HG03520 (cell line): ENCODE results near the gene MTCH2.
A peak's percentile ranks its signal among the peaks of the same experiment; 100 is the strongest.
"Not testable (repeated sequence)": the region's sequence is repeated elsewhere in the genome, so short reads cannot be mapped to it uniquely, and the experiment has no call there.

Experiments used
- ATAC-seq: cut with Tn5 transposase; IDR thresholded peaks from one replicate; pipeline ENCODE4 v1.9.1; 2021; ENCODE audit warnings: mild to moderate bottlenecking, moderate library complexity; ENCODE audit not compliant: unreplicated experiment

MTCH2 gene

GRCh38 chr11:47642099-47642855 lies at the start of gene MTCH2:
Gene MTCH2, minus strand, starts transcription at chr11:47642559. Its CDS starts 94 bp downstream, at chr11:47642465.
- ATAC-seq: peak; percentile 89

- no peak for ATAC-seq
Measured at GRCh38 chr11:47691979-47692378, 49.6 kb upstream of the MTCH2 start.

- ATAC-seq: no peak
Measured at GRCh38 chr11:47689480-47689879, 47.1 kb upstream of the MTCH2 start.

- no peak for ATAC-seq
Measured at GRCh38 chr11:47688991-47689390, 46.6 kb upstream of the MTCH2 start.

- ATAC-seq: no peak
Measured at GRCh38 chr11:47688111-47688510, 45.8 kb upstream of the MTCH2 start.

- not testable (repeated sequence) for ATAC-seq
Measured at GRCh38 chr11:47686704-47687103, 44.3 kb upstream of the MTCH2 start.

- no peak for ATAC-seq
Measured at GRCh38 chr11:47686151-47686550, 43.8 kb upstream of the MTCH2 start.

- no peak for ATAC-seq
Measured at GRCh38 chr11:47675851-47676250, 33.5 kb upstream of the MTCH2 start.

- ATAC-seq: no peak
Measured at GRCh38 chr11:47672283-47672730, 29.9 kb upstream of the MTCH2 start.

GRCh38 chr11:47669856-47670255 lies 27.5 kb upstream of the MTCH2 start:
- ATAC-seq: no peak

- ATAC-seq: no peak
Measured at GRCh38 chr11:47668665-47669064, 26.3 kb upstream of the MTCH2 start.

GRCh38 chr11:47667555-47667954 lies 25.2 kb upstream of the MTCH2 start:
- ATAC-seq: no peak

- no peak for ATAC-seq
Measured at GRCh38 chr11:47667135-47667534, 24.8 kb upstream of the MTCH2 start.

- not testable (repeated sequence) for ATAC-seq
Measured at GRCh38 chr11:47664936-47665335, 22.6 kb upstream of the MTCH2 start.

GRCh38 chr11:47661245-47661644 lies 18.9 kb upstream of the MTCH2 start:
- ATAC-seq: no peak

- ATAC-seq: no peak
Measured at GRCh38 chr11:47659276-47659675, 16.9 kb upstream of the MTCH2 start.

- no peak for ATAC-seq
Measured at GRCh38 chr11:47656260-47656885, 14.0 kb upstream of the MTCH2 start.

- ATAC-seq: no peak
Measured at GRCh38 chr11:47651818-47652469, 9.6 kb upstream of the MTCH2 start.

- no peak for ATAC-seq
Measured at GRCh38 chr11:47649276-47649675, 6.9 kb upstream of the MTCH2 start.

- ATAC-seq: no peak
Measured at GRCh38 chr11:47646019-47646418, 3.7 kb upstream of the MTCH2 start.

GRCh38 chr11:47645500-47645899 lies 3.1 kb upstream of the MTCH2 start:
- ATAC-seq: no peak

GRCh38 chr11:47641600-47642098 lies 710 bp downstream of the MTCH2 start:
- ATAC-seq: no peak
